Activated naive CD4-positive, alpha-beta T cell treated with anti-CD3 and anti-CD28 coated beads, Interleukin-2, amount 50 U/mL, for 72 hours (primary cell): ENCODE measurements around the gene TMIGD2. TPM values are rescaled to one million over a fixed set of nuclear protein-coding genes. Genes with fewer than 3 reads are reported as not detected.
"Not testable (repeated sequence)": the region's sequence is repeated elsewhere in the genome, so short reads cannot be mapped to it uniquely, and the experiment has no call there.

ENCODE experiments used
- ATAC-seq, 2 donors: fragments of 150-1000 bp; cut with Tn5 transposase; 2 replicates each; pipeline ENCODE4 v1.10.0; 2021; ENCODE audit warnings: mild to moderate bottlenecking in 2 of 2, moderate library complexity in 2 of 2
- DNase-seq, 2 donors: peaks; one replicate each; pipeline ENCODE4 v3.0.0; 2021 to 2022; ENCODE audit warnings: low spot score in 2 of 2
- H3K27ac Mint-ChIP-seq, 2 donors: one replicate each; pipeline ENCODE4 v1.8.0; 2022; ENCODE audit warnings: mild to moderate bottlenecking in 2 of 2, mixed read lengths in 2 of 2
- H3K36me3 Mint-ChIP-seq, 2 donors: one replicate each; pipeline ENCODE4 v1.8.0; 2022; ENCODE audit warnings: mixed read lengths in 2 of 2
- H3K9me3 Mint-ChIP-seq, 2 donors: one replicate each; pipeline ENCODE4 v1.8.0; 2022; ENCODE audit warnings: mixed read lengths in 2 of 2
- total RNA-seq, 2 donors: library from RNA; stranded (reverse); gene quantifications; one replicate each; pipeline ENCODE4 v1.2.3, GENCODE V29; 2022

The TMIGD2 gene, protein sequence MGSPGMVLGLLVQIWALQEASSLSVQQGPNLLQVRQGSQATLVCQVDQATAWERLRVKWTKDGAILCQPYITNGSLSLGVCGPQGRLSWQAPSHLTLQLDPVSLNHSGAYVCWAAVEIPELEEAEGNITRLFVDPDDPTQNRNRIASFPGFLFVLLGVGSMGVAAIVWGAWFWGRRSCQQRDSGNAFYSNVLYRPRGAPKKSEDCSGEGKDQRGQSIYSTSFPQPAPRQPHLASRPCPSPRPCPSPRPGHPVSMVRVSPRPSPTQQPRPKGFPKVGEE
- 10 to 100 TPM; 10.7 to 45.2 TPM for total RNA-seq

DNA sequence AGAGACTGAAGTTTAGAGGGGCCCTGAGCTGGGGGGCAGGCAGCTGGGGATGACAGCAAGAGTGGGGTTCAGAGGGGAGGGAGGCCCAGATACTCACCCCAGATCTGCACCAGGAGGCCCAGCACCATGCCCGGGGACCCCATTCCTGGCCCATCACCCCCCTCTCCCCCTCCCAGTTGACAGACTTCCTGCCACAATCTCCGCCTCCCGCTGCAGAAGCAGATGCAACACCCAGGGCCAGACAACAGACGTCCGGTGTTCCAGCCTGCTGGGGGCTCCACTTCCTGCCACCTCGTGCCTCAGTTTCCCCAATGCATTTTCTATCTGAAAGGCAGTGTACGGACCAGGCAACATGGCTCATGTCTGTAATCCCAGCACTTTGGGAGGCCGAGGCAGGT is at the start of gene TMIGD2:
Gene TMIGD2 (minus strand): TSS at position 147 of the 398 bp plus-strand sequence. CDS start 4 bp downstream, at position 143.
- peaks cover 0 to 5% of the 10 kb centered on the region in 2 donors for H3K36me3 Mint-ChIP-seq
- no peaks in the 10 kb centered on the region for H3K9me3 Mint-ChIP-seq
- H3K27ac Mint-ChIP-seq = peak within 1 kb of the TSS; percentile 77 to 92
- peak in 1 of 2 donors; percentile 39 for DNase-seq
- ATAC-seq = peak; percentile 2 to 4

GRCh38 chr19:4350726-4351125 is 48.5 kb upstream of the TMIGD2 start:
- ATAC-seq = no peak
- peak overlapping the region in 1 of 2 donors; percentile 39 for H3K27ac Mint-ChIP-seq
- DNase-seq = no peak
- H3K9me3 Mint-ChIP-seq = no peaks in the 10 kb centered on the region
- peaks cover 2 to 5% of the 10 kb centered on the region in 2 donors for H3K36me3 Mint-ChIP-seq

GRCh38 chr19:4350111-4350510 is 47.9 kb upstream of the TMIGD2 start:
- ATAC-seq (no peak), DNase-seq (no peak)
- H3K36me3 Mint-ChIP-seq = peaks cover 6 to 8% of the 10 kb centered on the region in 2 donors
- H3K9me3 Mint-ChIP-seq = no peaks in the 10 kb centered on the region
- H3K27ac Mint-ChIP-seq = peak overlapping the region; percentile 45 to 69

- ATAC-seq, H3K36me3 Mint-ChIP-seq, DNase-seq, H3K9me3 Mint-ChIP-seq: not testable (repeated sequence)
- peak overlapping the region in 1 of 2 donors; percentile 69 for H3K27ac Mint-ChIP-seq
Observed at GRCh38 chr19:4349225-4349624, 47.0 kb upstream of the TMIGD2 start.

DNA sequence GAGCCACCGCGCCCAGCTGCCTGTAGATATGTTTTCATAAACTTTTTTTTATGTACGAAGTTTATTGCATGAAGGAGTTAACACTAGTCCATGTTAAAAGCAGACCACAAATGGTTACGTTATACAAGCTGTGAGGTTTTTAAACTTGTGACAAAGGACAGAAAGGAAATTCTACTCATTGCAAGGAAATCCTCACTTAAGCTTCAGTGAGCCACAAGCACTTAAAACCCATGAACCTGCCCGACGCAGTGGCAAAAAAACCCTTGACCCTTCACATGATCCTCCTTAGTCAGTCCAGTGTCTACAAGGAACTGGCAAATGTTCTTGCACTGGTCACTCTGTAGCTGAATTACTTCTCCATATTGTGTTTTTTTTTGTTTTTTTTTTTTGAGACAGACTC is 45.3 kb upstream of the TMIGD2 start:
- Mint-ChIP-seq H3K27ac (peak overlapping the region in 1 of 2 donors; percentile 17), H3K36me3 (peaks cover 6 to 8% of the 10 kb centered on the region in 2 donors), H3K9me3 (no peaks in the 10 kb centered on the region)
- DNase-seq (no peak), ATAC-seq (no peak)

DNA sequence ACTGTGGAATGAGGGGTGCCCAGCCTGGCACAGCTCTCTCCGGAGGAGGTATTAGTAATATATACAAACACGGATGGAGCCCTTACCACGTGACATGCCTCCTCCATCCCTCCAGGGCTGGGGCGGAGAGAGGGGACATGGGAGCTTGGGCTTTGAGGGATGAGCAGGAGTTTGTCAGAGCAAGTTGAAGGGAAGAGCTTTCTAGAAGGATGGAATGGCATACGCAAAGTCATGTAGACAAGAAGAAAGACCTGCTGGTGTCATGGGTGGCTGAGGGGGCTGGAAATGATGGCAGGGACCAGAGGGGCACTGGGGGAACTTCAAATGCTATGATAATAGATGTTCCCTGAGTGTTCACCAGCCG is 43.8 kb upstream of the TMIGD2 start:
- peaks cover 6 to 8% of the 10 kb centered on the region in 2 donors for H3K36me3 Mint-ChIP-seq
- no peaks in the 10 kb centered on the region for H3K9me3 Mint-ChIP-seq
- H3K27ac Mint-ChIP-seq = no peak overlapping the region
- ATAC-seq (no peak), DNase-seq (no peak)

GRCh38 chr19:4345342-4346019 is 43.3 kb upstream of the TMIGD2 start:
- DNase-seq (no peak), ATAC-seq (no peak)
- Mint-ChIP-seq H3K36me3 (peaks cover 6 to 8% of the 10 kb centered on the region in 2 donors), H3K9me3 (no peaks in the 10 kb centered on the region), H3K27ac (no peak overlapping the region)

- DNase-seq (peak; percentile 92 to 99), ATAC-seq (peak; percentile 75 to 79)
- Mint-ChIP-seq H3K27ac (peak within 1 kb of the TSS; percentile 85 to 95), H3K36me3 (peaks cover 6 to 8% of the 10 kb centered on the region in 2 donors), H3K9me3 (no peaks in the 10 kb centered on the region)
Observed at GRCh38 chr19:4343370-4344307, 41.5 kb upstream of the TMIGD2 start, which contains the start of gene MPND. TSS of gene MPND (plus strand) at chr19:4343562. CDS start at chr19:4343594, 32 bp downstream.

DNA sequence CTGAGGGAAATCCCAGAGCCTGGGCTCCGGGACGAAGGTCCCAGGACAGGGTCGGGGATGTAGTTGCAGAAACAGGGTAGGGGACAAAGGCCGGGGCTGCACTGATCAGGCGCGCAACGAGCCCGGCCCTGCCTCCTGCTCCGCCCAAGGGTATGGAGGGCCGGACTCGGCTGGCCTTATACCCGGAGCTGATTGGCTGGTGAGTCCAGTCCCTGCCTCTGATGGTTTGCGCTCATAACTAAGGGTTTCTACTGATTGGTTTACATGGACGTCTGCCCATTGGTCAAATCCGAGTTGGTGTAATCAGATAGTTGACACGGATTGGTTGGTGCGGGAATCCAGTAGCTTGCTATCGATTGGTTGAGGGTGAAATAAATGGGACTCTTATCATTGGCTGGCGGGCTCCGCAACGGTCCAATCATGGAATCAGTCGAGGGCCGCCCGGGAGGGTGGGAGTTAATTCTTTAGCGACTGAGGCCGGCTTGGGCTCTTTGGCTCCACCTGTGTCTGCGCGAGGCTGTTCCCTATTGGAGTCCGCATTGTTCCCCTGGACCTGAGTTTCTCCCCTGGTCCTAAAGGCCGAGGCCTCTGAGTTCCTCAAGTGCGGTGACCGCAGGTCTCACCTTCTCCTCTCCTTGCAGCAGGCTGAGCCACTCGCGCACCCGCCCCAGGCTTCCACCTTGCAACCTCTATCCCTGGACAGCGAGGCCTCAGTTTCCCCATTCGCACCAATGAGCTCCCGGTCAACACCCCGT is 40.6 kb upstream of the TMIGD2 start:
- H3K36me3 Mint-ChIP-seq = peaks cover 6 to 8% of the 10 kb centered on the region in 2 donors

GRCh38 chr19:4342314-4342614 is 40.1 kb upstream of the TMIGD2 start:
- peak overlapping the region in 1 of 2 donors; percentile 85 for H3K27ac Mint-ChIP-seq
- H3K9me3 Mint-ChIP-seq = no peaks in the 10 kb centered on the region
- DNase-seq (peak in 1 of 2 donors; percentile 73), ATAC-seq (no peak)
- H3K36me3 Mint-ChIP-seq = peaks cover 6 to 8% of the 10 kb centered on the region in 2 donors

More for the DNA sequence above, 40.6 kb upstream of the TMIGD2 start:
- ATAC-seq (peak; percentile 88 to 92), DNase-seq (peak; percentile 88 to 95)
- Mint-ChIP-seq H3K27ac (peak overlapping the region; percentile 85 to 95), H3K9me3 (no peaks in the 10 kb centered on the region)

DNA sequence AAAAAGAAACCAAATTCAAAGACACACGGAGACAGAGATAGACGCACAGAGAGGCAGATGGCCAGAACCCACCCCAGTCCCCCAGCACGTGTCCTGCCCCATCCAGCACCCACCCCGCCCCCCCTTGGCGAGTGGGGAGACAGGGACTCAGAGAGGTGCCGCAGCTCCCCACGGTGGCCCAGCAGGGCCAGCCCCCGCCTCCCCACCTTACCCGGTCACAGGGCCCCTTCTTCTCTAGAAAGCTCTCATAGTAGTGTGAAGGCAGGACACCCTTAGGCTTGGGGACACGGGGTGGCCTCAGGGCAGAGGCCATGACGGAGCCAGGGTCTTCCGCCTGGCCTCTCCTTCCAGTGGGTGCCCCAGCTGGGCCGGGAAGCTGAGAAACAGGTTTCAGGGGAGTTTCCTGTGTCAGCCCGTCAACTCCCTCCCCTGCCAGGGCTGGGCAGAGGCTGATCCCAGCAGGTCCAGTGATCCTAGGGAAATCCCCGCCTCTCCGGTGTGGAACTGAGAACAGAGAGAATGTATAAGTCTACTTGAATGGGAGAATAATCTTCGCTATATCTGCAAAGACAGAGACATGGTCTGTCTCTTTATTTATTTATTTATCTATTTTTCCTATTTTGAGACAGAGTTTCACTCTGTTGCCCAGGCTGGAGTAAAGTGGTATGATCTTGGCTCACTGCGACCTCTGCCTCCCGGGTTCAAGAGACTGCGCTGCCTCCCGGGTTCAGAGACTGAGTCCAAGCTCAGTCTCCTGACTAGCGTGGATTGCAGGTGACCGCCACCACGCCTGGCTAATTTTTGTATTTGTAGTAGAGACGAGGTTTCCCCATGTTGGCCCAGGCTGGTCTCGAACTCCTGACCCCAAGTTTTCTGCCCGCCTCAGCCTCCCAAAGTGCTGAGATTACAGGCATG is 36.5 kb upstream of the TMIGD2 start, which contains the start of gene STAP2:
Gene STAP2 (minus strand): TSS at position 387 of the 915 bp plus-strand sequence. CDS start 74 bp downstream, at position 313.
- ATAC-seq = no peak
- H3K27ac Mint-ChIP-seq = peak within 1 kb of the TSS; percentile 90 to 94
- peaks cover 10 to 25% of the 10 kb centered on the region in 2 donors for H3K36me3 Mint-ChIP-seq
- H3K9me3 Mint-ChIP-seq = peaks cover 13 to 17% of the 10 kb centered on the region in 2 donors
- DNase-seq = no peak

- Mint-ChIP-seq H3K9me3 (peaks cover 13 to 17% of the 10 kb centered on the region in 2 donors), H3K36me3 (peaks cover 10 to 25% of the 10 kb centered on the region in 2 donors), H3K27ac (peak overlapping the region; percentile 90 to 94)
- DNase-seq = no peak
- no peak for ATAC-seq
Observed at GRCh38 chr19:4337906-4338440, 35.8 kb upstream of the TMIGD2 start.

DNA sequence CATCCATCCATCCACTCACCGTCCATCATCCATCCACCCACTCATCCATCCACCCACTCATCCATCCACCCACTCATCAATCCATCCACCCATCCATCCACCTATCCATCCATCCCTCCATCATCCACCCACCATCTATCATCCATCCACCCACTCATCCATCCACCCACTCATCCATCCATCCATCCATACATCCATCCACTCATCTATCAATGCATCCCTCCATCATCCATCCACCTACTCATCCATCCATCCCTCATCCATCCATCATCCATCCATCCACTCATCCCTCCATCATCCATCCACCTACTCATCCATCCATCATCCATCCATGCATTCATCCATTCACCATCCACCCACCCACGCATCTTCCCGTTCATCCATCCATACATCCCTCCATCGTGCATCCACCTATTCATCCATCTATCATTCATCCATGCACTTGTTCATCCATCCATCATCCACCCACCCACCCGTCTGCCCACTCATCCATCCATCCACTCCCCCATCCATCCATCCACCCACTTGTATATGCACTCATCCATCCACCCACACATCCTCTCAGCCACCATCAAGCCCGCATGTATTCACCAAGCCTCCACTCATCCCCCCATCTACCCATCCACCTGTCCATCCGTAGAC is 32.9 kb upstream of the TMIGD2 start:
- DNase-seq (no peak), ATAC-seq (no peak)
- Mint-ChIP-seq H3K9me3 (peaks cover 13 to 17% of the 10 kb centered on the region in 2 donors), H3K27ac (peak overlapping the region in 1 of 2 donors; percentile 70), H3K36me3 (peaks cover 10 to 31% of the 10 kb centered on the region in 2 donors)

DNA sequence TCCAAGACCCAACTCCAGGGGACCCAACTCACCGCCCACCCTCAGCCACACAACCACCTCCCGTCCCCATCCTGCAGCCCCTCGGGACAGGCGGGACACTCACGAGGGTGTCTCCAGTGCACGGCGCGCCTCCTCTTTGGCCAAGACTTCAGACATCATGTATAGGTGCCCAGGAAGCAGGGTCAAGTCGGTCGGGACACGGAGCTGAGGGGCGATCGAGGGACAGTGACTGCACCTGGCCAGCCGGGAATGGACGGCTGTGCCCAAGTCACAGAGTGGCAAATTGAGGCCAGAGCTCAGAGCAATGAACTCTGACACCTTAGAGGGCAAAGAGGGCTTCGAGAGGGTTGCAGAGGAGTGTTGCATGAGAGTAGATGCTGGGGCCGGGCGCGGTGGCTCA is 27.7 kb upstream of the TMIGD2 start:
- Mint-ChIP-seq H3K9me3 (peaks cover 8 to 9% of the 10 kb centered on the region in 2 donors), H3K27ac (peak overlapping the region in 1 of 2 donors; percentile 87), H3K36me3 (peaks cover 5 to 23% of the 10 kb centered on the region in 2 donors)
- ATAC-seq (no peak), DNase-seq (no peak)
